ENCODE data around the gene PTPRK. TPM values are rescaled to one million over a fixed set of nuclear protein-coding genes. Genes with fewer than 3 reads are reported as not detected.

The PTPRK gene
- total and polyA plus RNA-seq, 2 donors (not counting 1 experiment from before 2014, with no cell fraction given) = 16.2 to 18.7 TPM

- no peak for ATAC-seq (ENCODE audit: low read depth)
Observed at GRCh38 chr6:128333581-128334223, 186.7 kb downstream of the PTPRK start.

More at GRCh38 chr6:128333581-128334223, 186.7 kb downstream of the PTPRK start:
- H3K27me3 ChIP-seq (replicated peaks in 1 of 4; ENCODE audit: control extremely low read depth in 1 of 4, control insufficient read depth in 3 of 4, insufficient read depth in 4 of 4, low read length in 3 of 4) = no peaks in the 10 kb centered on the region
- no peaks in the 10 kb centered on the region for H3K27me3 Mint-ChIP-seq
- TF ChIP-seq EZH2 (IDR thresholded peaks at IDR 0.05; ENCODE audit: borderline replicate concordance, insufficient read depth, low read depth, low read length, poor library complexity, severe bottlenecking) (no peak), CTCF (IDR thresholded peaks at IDR 0.05) (no peak)
- no peak overlapping the region for H3K4me3 ChIP-seq (ENCODE audit: control extremely low read depth in 1 of 5, extremely low read depth in 1 of 5, insufficient read depth in 1 of 5, low read depth in 2 of 5, low read length in 4 of 5)
- no peak overlapping the region for H3K4me3 Mint-ChIP-seq
- H3K4me1 ChIP-seq (ENCODE audit: control insufficient read depth in 2 of 2, insufficient read depth in 2 of 2, low read length in 2 of 2) = no peaks in the 10 kb centered on the region
- H3K9me3 Mint-ChIP-seq (ENCODE audit: insufficient read depth) = no peaks in the 10 kb centered on the region
- DNase-seq = no peak
- no peaks in the 10 kb centered on the region for H3K79me2 ChIP-seq (ENCODE audit: control insufficient read depth, insufficient read depth, low read length)
- no peaks in the 10 kb centered on the region for H4K20me1 ChIP-seq (ENCODE audit: control insufficient read depth, insufficient read depth, low read length, poor library complexity, severe bottlenecking)
- H3K9ac ChIP-seq (ENCODE audit: low read length) = no peak overlapping the region
- no peaks in the 10 kb centered on the region for H3K9me3 ChIP-seq (ENCODE audit: control extremely low read depth in 1 of 3, control insufficient read depth in 2 of 3, insufficient read depth in 1 of 3, low read length in 2 of 3)
- H2AFZ ChIP-seq (ENCODE audit: insufficient read depth, low read depth, low read length, poor library complexity, severe bottlenecking) = no peak overlapping the region
- ChIA-PET CTCF (no interaction called here), POLR2A (no interaction called here)
- no peaks in the 10 kb centered on the region for H3K36me3 ChIP-seq (replicated peaks in 1 of 2; ENCODE audit: control extremely low read depth in 1 of 2, control insufficient read depth in 1 of 2, extremely low read depth in 1 of 2, insufficient read depth in 2 of 2, low read length in 1 of 2)
- H3K4me2 ChIP-seq (replicated peaks; ENCODE audit: low read depth, low read length, poor library complexity, severe bottlenecking) = no peak overlapping the region
- 100% methylated on average over 1 of the region's 5 CpGs for WGBS (ENCODE audit: insufficient coverage)
- H3K27ac ChIP-seq (ENCODE audit: low read length in 2 of 2) = no peak overlapping the region
- H3K4me1 Mint-ChIP-seq = no peaks in the 10 kb centered on the region
- intact Hi-C loops (cut with micrococcal nuclease) = no loop called here
- H3K27ac Mint-ChIP-seq = no peak overlapping the region
